ENCODE measurements around the gene JPH3. TPM values are rescaled to one million over a fixed set of nuclear protein-coding genes. Genes with fewer than 3 reads are reported as not detected.

Gene JPH3
- total and polyA plus RNA-seq, 3 donors from 2014 or later: 3.2 to 8.7 (median 8.3) TPM

DNA sequence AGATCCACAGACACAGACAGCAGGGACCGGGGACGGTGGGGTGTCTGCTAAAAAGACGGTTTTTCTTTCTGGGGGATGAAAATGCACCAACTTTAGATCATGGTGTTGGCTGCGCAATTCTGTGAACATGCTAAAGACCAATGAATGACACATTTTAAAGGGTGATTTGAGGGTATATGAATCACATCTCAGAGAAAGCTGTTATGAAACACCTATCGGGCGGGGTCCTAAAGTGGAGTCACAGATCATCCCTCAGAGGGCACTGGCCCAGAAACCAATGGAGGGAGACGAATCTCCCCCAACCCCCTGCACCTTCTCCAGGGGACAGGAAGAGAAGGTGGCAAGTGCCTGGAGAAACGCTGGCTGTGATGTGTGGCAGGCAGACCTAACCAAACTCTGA, 137.5 kb downstream of the JPH3 start:
- Histone ChIP-seq H3K4me3 (no peak overlapping the region), H3K27ac (peak overlapping the region; percentile 7 to 77), H3K4me1 (peaks cover 7% of the 10 kb centered on the region), H3K9me3 (no peaks in the 10 kb centered on the region), H3K27me3 (no peaks in the 10 kb centered on the region), H3K36me3 (ENCODE audit: low read depth, missing control alignments) (no peaks in the 10 kb centered on the region)
- intact Hi-C loops (cut with DNase I; ENCODE audit: low total_unique reads): no loop called here
- TF ChIP-seq, protein P1, sequence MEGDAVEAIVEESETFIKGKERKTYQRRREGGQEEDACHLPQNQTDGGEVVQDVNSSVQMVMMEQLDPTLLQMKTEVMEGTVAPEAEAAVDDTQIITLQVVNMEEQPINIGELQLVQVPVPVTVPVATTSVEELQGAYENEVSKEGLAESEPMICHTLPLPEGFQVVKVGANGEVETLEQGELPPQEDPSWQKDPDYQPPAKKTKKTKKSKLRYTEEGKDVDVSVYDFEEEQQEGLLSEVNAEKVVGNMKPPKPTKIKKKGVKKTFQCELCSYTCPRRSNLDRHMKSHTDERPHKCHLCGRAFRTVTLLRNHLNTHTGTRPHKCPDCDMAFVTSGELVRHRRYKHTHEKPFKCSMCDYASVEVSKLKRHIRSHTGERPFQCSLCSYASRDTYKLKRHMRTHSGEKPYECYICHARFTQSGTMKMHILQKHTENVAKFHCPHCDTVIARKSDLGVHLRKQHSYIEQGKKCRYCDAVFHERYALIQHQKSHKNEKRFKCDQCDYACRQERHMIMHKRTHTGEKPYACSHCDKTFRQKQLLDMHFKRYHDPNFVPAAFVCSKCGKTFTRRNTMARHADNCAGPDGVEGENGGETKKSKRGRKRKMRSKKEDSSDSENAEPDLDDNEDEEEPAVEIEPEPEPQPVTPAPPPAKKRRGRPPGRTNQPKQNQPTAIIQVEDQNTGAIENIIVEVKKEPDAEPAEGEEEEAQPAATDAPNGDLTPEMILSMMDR (IDR thresholded peaks at IDR 0.05): no peak
- no peak for TF ChIP-seq POLR2A (IDR thresholded peaks at IDR 0.05)
- WGBS, 2 donors: 95 to 96% methylated on average over 8 of the region's 8 CpGs
- no peak for DNase-seq

DNA sequence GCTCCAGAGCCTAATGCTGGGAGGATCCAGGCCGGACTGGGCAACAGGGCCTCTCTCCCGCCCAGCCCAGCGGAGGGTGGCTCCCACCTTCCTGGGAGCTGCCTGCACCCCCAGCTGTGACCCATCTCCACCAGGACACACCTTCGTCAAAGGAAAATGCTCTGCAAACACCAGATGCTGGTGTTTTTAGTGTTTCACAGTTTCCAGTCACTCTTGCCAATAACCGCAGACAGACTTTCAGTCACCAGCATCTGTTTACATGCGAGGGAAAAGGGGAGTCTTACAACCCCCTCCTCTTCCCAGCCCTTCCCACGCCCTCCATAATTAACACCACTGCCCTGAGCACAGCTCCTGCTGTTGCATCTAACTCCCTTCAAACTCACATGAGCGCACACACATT, 138.1 kb downstream of the JPH3 start:
- TF ChIP-seq, protein P1 (IDR thresholded peaks at IDR 0.05): no peak
- no peak for TF ChIP-seq POLR2A (IDR thresholded peaks at IDR 0.05)
- Histone ChIP-seq H3K36me3 (ENCODE audit: low read depth, missing control alignments) (no peaks in the 10 kb centered on the region), H3K27me3 (no peaks in the 10 kb centered on the region), H3K4me3 (no peak overlapping the region), H3K27ac (peak overlapping the region; percentile 7 to 77), H3K9me3 (no peaks in the 10 kb centered on the region), H3K4me1 (peaks cover 7% of the 10 kb centered on the region)
- 70 to 80% methylated on average over 7 to 8 of the region's 8 CpGs for WGBS, 2 donors
- DNase-seq: no peak
- intact Hi-C loops (cut with DNase I; ENCODE audit: low total_unique reads): no loop called here

DNA sequence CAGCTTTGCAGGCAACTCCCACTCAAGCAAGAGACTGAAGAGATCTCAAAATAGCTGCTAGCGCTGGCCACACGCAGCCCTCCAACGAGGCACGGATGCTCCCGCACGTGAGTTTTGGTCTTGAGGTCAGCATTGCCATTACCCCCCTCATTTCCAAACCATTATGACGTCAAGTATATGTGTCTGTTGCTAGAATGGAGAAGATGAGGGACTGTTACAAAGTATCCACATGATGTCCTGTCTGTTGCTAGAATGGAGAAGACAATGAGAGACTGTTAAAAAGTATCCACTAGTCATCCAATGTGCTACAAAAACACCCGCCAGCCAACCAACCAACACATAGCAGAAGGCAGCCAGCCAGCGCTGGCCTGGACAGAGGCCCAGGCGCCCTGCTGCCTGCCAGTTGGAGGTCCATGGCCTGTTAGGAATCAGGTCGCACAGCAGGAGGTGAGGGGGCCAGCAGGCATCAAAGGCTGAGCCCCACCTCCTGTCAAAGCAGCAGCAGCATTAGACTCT, 138.7 kb downstream of the JPH3 start:
- Histone ChIP-seq H3K27me3 (no peaks in the 10 kb centered on the region), H3K4me3 (no peak overlapping the region), H3K27ac (peak overlapping the region; percentile 7 to 77), H3K9me3 (no peaks in the 10 kb centered on the region), H3K36me3 (ENCODE audit: low read depth, missing control alignments) (no peaks in the 10 kb centered on the region), H3K4me1 (peaks cover 7% of the 10 kb centered on the region)
- no peak for TF ChIP-seq POLR2A (IDR thresholded peaks at IDR 0.05)
- TF ChIP-seq, protein P1 (IDR thresholded peaks at IDR 0.05): no peak
- peak; percentile 94 for DNase-seq
- intact Hi-C loops (cut with DNase I; ENCODE audit: low total_unique reads): no loop called here
- 49 to 54% methylated on average over 9 to 11 of the region's 11 CpGs for WGBS, 2 donors

DNA sequence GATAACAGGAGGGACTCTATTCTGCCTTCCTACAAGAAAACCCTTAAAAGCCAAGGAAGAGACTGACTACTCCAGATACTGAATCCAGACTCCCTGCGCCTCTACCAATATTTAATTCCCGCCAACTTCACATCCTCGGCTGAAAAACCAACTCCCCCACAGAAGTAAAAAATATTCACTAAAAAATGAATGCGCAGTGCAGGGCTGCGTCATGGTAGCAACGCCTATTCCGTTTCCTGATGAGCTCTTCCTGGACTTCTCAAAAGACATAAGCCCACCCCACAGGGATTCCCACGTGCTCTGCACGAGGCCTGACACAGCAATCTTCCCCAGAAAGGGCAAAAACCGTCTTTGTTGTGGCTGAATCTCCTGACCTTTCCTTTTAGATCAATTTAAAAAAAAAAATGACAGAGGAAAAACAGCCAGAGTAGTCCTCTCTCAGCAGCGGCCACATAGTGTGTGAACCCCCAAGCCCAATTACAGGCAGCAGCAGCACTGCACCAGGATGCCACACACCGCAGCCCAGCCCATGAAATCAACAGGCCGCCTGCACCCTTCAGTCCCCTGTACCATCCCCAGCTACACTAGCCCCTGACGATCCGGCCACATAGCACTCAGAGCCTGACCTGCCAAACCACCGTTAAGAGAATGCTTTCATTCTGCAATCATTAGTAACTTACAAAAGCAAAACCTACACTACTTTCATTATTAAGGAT, 139.6 kb downstream of the JPH3 start:
- intact Hi-C loops (cut with DNase I; ENCODE audit: low total_unique reads): no loop called here
- H3K27ac ChIP-seq: peak overlapping the region in 1 of 2 donors; percentile 40

More for the DNA sequence above, 139.6 kb downstream of the JPH3 start:
- no peaks in the 10 kb centered on the region for H3K9me3 ChIP-seq
- H3K4me3 ChIP-seq: no peak overlapping the region
- WGBS, 2 donors: 95% methylated on average over 16 of the region's 16 CpGs
- peaks cover 7% of the 10 kb centered on the region for H3K4me1 ChIP-seq
- no peaks in the 10 kb centered on the region for H3K36me3 ChIP-seq (ENCODE audit: low read depth, missing control alignments)
- no peaks in the 10 kb centered on the region for H3K27me3 ChIP-seq
- DNase-seq: no peak
- TF ChIP-seq POLR2A (IDR thresholded peaks at IDR 0.05): no peak
- TF ChIP-seq, protein P1 (IDR thresholded peaks at IDR 0.05): no peak

Data from testis (tissue), 3 donors.